ENCODE measurements around the gene ACR.

DNA sequence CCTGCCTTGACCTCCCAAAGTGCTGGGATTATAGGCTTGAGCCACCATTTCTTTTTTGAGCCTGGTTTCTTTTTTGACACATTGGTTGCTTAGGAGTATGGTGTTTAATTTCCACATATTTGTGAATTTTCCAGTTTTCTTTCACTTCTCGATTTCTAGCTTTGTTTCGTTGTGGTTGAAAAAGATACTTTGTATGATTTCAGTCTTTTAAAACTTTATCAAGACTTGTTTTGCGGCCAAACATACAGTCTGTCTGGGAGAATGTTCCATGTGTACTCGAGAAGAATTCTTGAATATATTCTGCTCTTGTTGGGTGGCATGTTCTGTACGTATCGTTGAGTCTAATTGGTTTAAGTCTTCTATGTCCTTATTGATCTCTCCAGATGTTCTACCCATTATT is 44.5 kb upstream of the ACR start:
- TF ChIP-seq POLR2A (IDR thresholded peaks at IDR 0.05) (no peak), CTCF (IDR thresholded peaks at IDR 0.05) (no peak)
